Breast epithelium (tissue), 4 donors: ENCODE data around the gene DRG2. TPM values are rescaled to one million over a fixed set of nuclear protein-coding genes. Genes with fewer than 3 reads are reported as not detected.

Experiments used
- DNase-seq, 2 donors: peaks; one replicate each; pipeline ENCODE4 v3.0.0-alpha.2; 2019; ENCODE audit warnings: low spot score in 2 of 2
- H3K27ac ChIP-seq, 2 donors: fragments of 200-600 bp; sonication (generic) in 1 of 2; one replicate each; pipeline ENCODE4 v1.5.1; 2016 to 2019; ENCODE audit warnings: mild to moderate bottlenecking in 1 of 2
- H3K27me3 ChIP-seq, 2 donors: fragments of 200-600 bp; sonication (generic) in 1 of 2; one replicate each; pipeline versions ENCODE4 v1.5.1 to v1.6.0; 2017 to 2019; ENCODE audit warnings: control low read depth in 1 of 2, mild to moderate bottlenecking in 1 of 2
- H3K36me3 ChIP-seq: fragments of 200-600 bp; one replicate; pipeline ENCODE4 v1.5.1; 2019
- H3K4me1 ChIP-seq, 2 donors: fragments of 200-600 bp; sonication (generic); one replicate each; pipeline ENCODE4 v1.5.1; 2016 to 2019; ENCODE audit warnings: control low read depth in 1 of 2
- H3K4me3 ChIP-seq, 3 donors: fragments of 200-600 bp; sonication (generic); 1 replicate in 2 of 3; 2 replicates in 1 of 3; pipeline ENCODE4 v1.5.1; 2016 to 2019; ENCODE audit warnings: mild to moderate bottlenecking in 3 of 3, moderate library complexity in 2 of 3
- H3K9me3 ChIP-seq, 2 donors: fragments of 200-600 bp; sonication (generic) in 1 of 2; one replicate each; pipeline ENCODE4 v1.5.1; 2016 to 2019; ENCODE audit warnings: control low read depth in 1 of 2
- CTCF ChIP-seq, 3 donors: fragments of 450-650 bp; IDR thresholded peaks; one replicate each; pipeline ENCODE4 v1.5.1; 2016 to 2017; ENCODE audit warnings: antibody characterized with exemption in 3 of 3, mild to moderate bottlenecking in 3 of 3, moderate library complexity in 3 of 3
- POLR2A ChIP-seq: fragments of 450-650 bp; IDR thresholded peaks from one replicate; pipeline ENCODE4 v1.6.1; 2016; ENCODE audit warnings: antibody characterized with exemption, mild to moderate bottlenecking, moderate library complexity
- POLR2AphosphoS5 ChIP-seq, 3 donors: sonication (generic); formaldehyde crosslinking; IDR thresholded peaks; one replicate each; pipeline ENCODE4 v1.6.1; 2017; ENCODE audit warnings: antibody characterized with exemption in 3 of 3
- intact Hi-C: fragments of 100-400 bp; cut with DNase I; formaldehyde crosslinking; loops from one replicate; pipeline ENCODE4 v1.15.1; 2023; ENCODE audit warnings: low total_unique reads
- total RNA-seq, 3 donors: library from RNA; depleted of rRNA; stranded (reverse); fragments of >200 nt; gene quantifications; one replicate each; pipeline ENCODE4 v1.1.0, GENCODE V29; 2016

DRG2 gene
- total RNA-seq, 3 donors from 2014 or later: 36.4 to 42.0 (median 40.3) TPM

- intact Hi-C loops: no loop called here
- no peak for DNase-seq
- Histone ChIP-seq H3K9me3 (no peaks in the 10 kb centered on the region), H3K4me3 (no peak overlapping the region), H3K27me3 (no peaks in the 10 kb centered on the region), H3K36me3 (no peaks in the 10 kb centered on the region), H3K27ac (no peak overlapping the region), H3K4me1 (no peaks in the 10 kb centered on the region)
- TF ChIP-seq CTCF (IDR thresholded peaks at IDR 0.05): peak in 2 of 3 donors; percentile 18 to 52
- no peak for TF ChIP-seq POLR2AphosphoS5 (IDR thresholded peaks at IDR 0.05)
- no peak for TF ChIP-seq POLR2A
Observed at GRCh38 chr17:18141210-18141803, 53.6 kb downstream of the DRG2 start.

- H3K27ac ChIP-seq: no peak overlapping the region
- H3K9me3 ChIP-seq: no peaks in the 10 kb centered on the region
- no peak for DNase-seq
- H3K36me3 ChIP-seq: no peaks in the 10 kb centered on the region
- TF ChIP-seq POLR2A (no peak), CTCF (IDR thresholded peaks at IDR 0.05) (no peak), POLR2AphosphoS5 (IDR thresholded peaks at IDR 0.05) (no peak)
- no peak overlapping the region for H3K4me3 ChIP-seq
- intact Hi-C loops: no loop called here
- no peaks in the 10 kb centered on the region for H3K4me1 ChIP-seq
- no peaks in the 10 kb centered on the region for H3K27me3 ChIP-seq
Observed at GRCh38 chr17:18142417-18142816, 54.7 kb downstream of the DRG2 start.

GRCh38 chr17:18143044-18143936 lies 55.5 kb downstream of the DRG2 start:
- no peaks in the 10 kb centered on the region for H3K36me3 ChIP-seq
- no peak overlapping the region for H3K4me3 ChIP-seq
- TF ChIP-seq CTCF (IDR thresholded peaks at IDR 0.05) (no peak), POLR2A (no peak), POLR2AphosphoS5 (IDR thresholded peaks at IDR 0.05) (no peak)
- no peak overlapping the region for H3K27ac ChIP-seq
- H3K27me3 ChIP-seq: no peaks in the 10 kb centered on the region
- H3K4me1 ChIP-seq: no peaks in the 10 kb centered on the region
- DNase-seq: no peak
- intact Hi-C loops: no loop called here
- no peaks in the 10 kb centered on the region for H3K9me3 ChIP-seq

- H3K27me3 ChIP-seq: no peaks in the 10 kb centered on the region
- no peak overlapping the region for H3K27ac ChIP-seq
- TF ChIP-seq POLR2A (no peak), CTCF (IDR thresholded peaks at IDR 0.05) (no peak), POLR2AphosphoS5 (IDR thresholded peaks at IDR 0.05) (no peak)
- no peaks in the 10 kb centered on the region for H3K9me3 ChIP-seq
- no peaks in the 10 kb centered on the region for H3K36me3 ChIP-seq
- H3K4me1 ChIP-seq: no peaks in the 10 kb centered on the region
- no peak for DNase-seq
- intact Hi-C loops: no loop called here
- no peak overlapping the region for H3K4me3 ChIP-seq
Observed at GRCh38 chr17:18144261-18144660, 56.5 kb downstream of the DRG2 start.

GRCh38 chr17:18144855-18145254 lies 57.1 kb downstream of the DRG2 start:
- no peaks in the 10 kb centered on the region for H3K36me3 ChIP-seq
- no peaks in the 10 kb centered on the region for H3K9me3 ChIP-seq
- TF ChIP-seq POLR2AphosphoS5 (IDR thresholded peaks at IDR 0.05) (no peak), CTCF (IDR thresholded peaks at IDR 0.05) (no peak)
- no peaks in the 10 kb centered on the region for H3K4me1 ChIP-seq
- H3K4me3 ChIP-seq: no peak overlapping the region
- no peak overlapping the region for H3K27ac ChIP-seq
- intact Hi-C loops: no loop called here
- no peak for DNase-seq
- H3K27me3 ChIP-seq: no peaks in the 10 kb centered on the region
